ENCODE data around the gene PDF.
"Not testable (repeated sequence)": the region's sequence is repeated elsewhere in the genome, so short reads cannot be mapped to it uniquely, and the experiment has no call there.

Gene PDF, protein sequence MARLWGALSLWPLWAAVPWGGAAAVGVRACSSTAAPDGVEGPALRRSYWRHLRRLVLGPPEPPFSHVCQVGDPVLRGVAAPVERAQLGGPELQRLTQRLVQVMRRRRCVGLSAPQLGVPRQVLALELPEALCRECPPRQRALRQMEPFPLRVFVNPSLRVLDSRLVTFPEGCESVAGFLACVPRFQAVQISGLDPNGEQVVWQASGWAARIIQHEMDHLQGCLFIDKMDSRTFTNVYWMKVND

DNA sequence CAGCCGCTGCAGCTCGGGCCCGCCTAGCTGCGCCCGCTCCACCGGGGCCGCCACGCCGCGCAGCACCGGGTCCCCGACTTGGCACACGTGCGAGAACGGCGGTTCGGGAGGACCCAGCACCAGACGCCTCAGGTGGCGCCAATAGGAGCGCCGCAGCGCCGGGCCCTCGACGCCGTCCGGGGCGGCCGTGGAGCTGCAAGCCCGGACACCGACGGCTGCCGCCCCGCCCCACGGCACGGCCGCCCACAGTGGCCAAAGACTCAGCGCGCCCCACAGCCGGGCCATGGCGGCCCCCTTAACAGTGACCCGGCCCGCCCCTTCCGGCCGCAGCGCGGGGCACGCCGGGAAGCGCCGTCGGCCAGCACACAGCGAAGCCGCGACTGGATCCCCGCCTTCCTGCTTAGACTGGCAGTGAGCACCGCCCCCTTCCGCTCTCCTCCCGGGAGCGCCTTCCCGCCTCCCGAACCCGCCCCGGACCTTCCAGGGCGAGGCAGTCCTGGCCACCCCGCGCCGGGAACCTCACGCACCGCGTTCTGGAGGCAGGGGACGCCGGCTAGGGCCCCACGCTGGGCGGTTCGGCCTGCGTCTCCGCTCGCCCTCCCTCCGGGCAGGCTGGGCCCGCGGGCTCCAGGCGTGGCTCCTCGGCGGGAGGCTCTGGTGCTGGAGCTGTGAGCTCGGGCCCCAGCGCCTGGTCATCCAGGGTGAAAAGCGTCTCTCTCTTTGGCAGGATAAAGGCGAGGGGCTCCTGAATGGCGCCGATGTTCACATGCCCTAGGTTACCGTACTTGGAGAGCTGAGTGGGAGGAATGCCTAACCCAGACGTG lies at the start of gene PDF:
Gene PDF, minus strand, starts transcription at position 303 of the 824 bp plus-strand sequence. Its CDS starts 18 bp downstream, at position 285.
- DNase-seq (ENCODE audit: low spot score) = peak; percentile 82

DNA sequence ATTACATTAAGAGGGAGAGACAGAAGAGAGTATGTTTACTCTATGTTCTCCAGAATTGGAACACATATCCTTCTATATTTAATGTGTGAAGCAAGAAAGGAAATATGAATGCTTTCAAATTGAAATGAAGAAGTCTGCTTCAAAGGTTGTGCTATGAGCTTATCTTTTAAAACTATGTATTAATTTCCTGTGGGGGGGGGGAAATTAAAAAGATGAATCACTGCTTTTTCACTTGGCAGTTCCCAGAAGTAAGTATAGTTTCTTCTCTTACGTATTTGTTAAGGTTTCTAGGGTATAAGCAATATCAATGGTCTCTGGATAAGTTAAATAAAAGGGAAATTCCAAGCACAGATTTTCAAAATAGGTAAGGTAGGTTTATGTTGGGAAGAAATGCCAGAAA lies 48.4 kb upstream of the PDF start:
- peak; percentile 21 for DNase-seq (ENCODE audit: low spot score)

- DNase-seq (ENCODE audit: low spot score) = no peak
Measured at GRCh38 chr16:69378036-69378435, 47.6 kb upstream of the PDF start.

DNA sequence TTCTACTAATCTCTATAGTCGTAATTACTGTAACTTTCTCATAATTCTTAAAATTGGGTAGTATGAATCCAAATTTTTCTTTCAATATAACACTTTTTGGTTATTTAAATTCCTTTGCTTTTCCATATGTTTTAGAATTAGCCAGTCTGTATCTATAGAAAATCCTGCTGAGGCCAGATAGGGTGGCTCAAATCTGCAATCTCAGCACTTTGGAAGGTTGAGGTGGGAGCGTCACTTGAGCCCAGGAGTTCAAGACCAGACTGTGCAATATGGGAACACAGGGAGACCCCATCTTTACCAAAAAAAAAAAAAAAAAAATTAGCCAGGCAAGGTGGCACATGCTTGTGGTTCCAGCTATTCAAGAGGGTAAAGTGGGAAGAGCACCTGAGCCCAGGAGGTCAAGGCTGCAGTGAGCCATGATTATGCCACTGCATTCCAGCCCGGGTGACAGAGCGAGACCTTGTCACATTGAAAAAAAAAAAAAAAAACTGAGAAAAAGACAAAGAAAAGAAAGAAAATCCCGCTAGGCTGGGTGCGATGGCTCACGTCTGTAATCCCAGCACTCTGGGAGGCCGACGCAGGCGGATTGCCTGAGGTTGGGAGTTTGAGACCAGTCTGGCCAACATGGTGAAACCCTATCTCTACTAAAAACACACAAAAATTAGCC lies 46.1 kb upstream of the PDF start:
- no peak for DNase-seq (ENCODE audit: low spot score)

- DNase-seq (ENCODE audit: low spot score) = no peak
Measured at GRCh38 chr16:69373019-69373418, 42.6 kb upstream of the PDF start.

DNA sequence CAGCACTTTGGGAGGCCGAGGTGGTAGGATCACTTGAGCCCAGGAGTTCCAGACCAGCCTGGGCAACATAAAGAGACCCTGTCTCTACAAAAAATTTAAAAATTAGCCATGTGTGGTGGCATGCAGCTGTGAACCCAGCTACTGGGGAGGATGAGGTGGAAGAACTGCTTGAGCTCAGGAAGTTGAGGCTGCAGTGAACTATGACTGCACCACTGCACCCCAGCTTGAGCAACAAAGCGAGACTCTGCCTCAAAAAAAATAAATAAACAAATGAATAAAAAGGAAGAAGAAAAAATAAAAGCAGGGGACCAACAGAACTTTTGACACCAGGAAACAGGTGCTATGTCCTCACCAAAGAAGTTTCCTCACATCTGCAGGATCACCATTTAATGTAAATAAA lies 41.2 kb upstream of the PDF start:
- DNase-seq (ENCODE audit: low spot score) = no peak

DNA sequence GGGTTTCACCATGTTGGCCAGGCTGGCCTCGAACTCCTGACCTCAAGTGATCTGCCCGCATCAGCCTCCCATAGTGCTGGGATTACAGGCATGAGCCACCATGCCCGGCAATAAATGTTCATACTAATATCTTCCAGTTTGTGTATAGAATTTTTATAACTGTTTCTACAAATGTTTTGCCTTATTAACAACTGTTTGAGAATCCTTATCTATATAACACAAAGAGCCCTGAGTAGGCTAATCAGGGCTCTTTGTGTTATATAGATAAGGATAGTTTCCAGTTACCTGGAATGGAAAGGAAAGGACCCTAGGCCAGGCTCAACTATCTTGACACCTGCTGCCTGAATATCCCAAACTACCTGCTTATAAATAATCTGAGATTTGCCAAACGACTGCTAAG lies 38.5 kb upstream of the PDF start:
- no peak for DNase-seq (ENCODE audit: low spot score)

- no peak for DNase-seq (ENCODE audit: low spot score)
Measured at GRCh38 chr16:69367980-69368379, 37.6 kb upstream of the PDF start.

- no peak for DNase-seq (ENCODE audit: low spot score)
Measured at GRCh38 chr16:69366431-69366830, 36.0 kb upstream of the PDF start.

DNA sequence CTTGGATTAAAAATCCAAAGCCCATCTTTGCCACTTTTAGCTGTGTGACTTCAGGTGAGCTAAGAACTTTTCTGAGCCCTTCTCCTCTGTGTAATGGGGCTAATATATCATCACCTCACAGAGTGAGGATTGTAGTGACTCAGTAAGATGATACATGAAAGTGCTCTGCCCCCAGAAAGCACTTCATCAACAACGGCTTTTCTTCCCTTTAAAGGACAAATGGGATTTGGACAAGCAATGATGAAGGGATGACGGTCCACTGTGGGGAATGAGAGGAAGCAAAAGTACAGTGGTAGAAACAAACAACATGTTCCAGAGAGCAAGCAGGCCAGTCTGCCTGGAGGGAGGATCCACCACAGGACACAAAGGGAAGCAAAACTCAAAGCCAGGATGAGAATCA lies 35.5 kb upstream of the PDF start:
- no peak for DNase-seq (ENCODE audit: low spot score)

DNA sequence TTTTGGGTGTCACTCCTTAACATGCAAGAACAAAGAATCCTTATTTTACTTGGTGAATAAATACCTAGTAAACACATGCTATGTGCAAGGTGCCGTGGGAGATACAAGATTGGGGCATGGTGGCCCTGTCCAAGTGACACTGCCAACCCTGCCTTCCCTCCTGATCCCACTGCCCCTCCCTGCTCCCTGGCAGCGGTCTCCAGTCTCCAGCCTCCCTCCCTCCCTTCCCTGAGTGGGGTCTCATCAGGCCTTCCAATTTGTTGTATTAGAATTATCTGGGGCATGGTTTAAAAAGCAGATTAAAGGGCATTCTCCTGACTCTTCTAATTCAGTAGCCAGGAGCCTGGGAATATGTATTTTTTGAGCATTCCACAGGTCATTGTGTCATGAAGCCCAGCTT lies 33.7 kb upstream of the PDF start:
- DNase-seq (ENCODE audit: low spot score) = no peak

GRCh38 chr16:69363281-69363717 lies 32.9 kb upstream of the PDF start:
- no peak for DNase-seq (ENCODE audit: low spot score)

GRCh38 chr16:69360070-69360469 lies 29.7 kb upstream of the PDF start:
- not testable (repeated sequence) for DNase-seq (ENCODE audit: low spot score)

DNA sequence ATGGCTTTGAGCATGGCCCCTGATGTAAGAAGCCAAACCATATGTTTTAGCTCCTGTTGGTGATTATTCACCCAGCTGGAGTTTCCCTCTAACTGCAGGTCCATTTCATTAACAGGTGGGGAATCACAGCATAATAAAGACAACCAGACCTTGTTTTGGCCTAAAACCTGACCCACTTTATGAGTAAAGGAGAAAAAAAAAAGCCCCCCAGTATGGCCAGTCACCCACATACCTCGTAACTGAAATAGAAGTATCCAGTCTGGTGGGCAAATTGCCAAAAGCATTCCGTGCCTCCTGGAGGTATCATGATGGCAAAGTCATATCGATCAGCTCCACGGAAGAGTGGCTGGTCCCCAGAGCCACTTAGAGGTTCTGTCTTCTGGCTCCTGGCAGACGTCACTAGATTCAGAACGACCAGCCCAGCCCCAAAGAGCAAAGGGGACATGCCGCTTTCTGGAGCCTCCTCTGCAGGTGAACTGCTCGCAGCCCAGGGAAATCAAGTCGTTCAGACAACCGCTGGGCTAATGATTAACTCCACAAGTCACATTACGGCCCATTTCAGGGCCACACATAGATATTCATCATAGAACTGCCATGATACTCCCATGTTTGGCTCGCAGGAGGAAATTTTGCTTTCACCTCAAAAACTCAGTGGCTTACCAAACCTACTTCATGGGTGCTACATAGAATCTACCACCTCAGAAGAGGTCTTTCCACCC lies 21.1 kb upstream of the PDF start, which contains the start of gene TMED6:
Gene TMED6, minus strand, starts transcription at position 478 of the 719 bp plus-strand sequence. Its CDS starts 33 bp downstream, at position 445.
- DNase-seq (ENCODE audit: low spot score) = no peak

DNA sequence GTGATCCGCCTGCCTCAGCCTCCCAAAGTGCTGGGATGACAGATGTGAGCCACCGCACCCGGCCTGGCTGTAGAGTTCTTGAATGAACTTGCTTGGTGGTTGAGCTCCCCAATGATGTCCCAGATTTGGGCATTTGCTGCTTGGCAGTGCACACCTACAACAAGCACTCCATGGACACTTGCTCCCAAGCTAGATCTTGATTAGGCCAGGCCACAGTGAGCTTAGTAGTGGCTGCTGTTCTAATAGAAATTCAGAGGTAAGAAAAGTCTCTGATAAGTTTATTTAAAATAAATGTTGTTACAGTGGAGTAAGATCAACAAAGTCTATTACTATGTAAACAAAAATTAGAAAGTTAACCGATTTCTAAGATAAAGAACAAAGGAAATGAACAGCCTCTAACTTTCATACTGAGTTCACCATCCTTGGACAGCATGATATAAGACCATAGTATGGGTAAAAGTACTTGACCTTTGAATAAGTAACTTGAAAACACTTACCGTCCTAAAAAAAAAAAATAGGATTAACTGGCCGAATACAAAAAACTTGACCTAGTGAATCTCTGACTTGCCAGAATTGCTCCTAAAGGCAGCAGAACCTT lies 20.2 kb upstream of the PDF start:
- DNase-seq (ENCODE audit: low spot score) = no peak

- no peak for DNase-seq (ENCODE audit: low spot score)
Measured at GRCh38 chr16:69349536-69349935, 19.1 kb upstream of the PDF start.

GRCh38 chr16:69348222-69348621 lies 17.8 kb upstream of the PDF start:
- no peak for DNase-seq (ENCODE audit: low spot score)

DNA sequence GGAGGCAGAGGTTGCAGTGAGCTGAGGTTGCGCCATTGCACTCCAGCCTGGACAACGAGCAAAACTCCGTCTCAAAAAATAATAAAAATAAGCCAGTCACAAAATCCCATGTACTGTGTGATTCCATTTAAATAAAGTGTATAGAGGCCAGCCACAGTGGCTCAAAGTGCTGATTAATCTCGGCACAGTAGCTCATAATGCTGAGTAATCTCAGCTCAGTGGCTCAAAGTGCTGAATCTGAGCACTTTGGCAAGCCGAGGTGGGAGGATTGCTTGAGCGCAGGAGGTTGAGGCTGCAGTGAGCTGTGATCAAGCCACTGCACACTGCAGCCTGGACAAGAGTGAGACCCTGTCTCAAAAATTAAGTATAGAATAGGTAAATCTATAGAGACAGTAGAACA lies 16.3 kb upstream of the PDF start:
- no peak for DNase-seq (ENCODE audit: low spot score)

DNA sequence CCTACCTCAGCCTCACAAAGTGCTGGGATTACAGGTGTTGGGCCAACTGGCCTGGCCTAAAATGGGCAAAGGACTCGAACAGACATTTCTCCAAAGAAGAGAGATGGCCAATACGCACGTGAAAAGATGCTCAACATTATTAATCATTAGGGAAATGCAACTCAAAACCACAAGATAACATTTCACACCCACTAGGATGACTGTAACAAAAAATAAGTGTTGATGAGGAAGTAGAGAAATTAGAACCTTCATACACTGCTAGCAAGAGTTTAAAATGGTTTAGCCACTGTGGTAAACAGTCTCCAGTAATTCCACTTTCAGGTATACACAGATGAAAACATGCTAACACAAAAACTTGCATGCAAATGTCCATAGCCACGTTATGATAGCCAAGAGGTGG lies 15.5 kb upstream of the PDF start:
- no peak for DNase-seq (ENCODE audit: low spot score)

GRCh38 chr16:69344171-69344570 lies 13.8 kb upstream of the PDF start:
- no peak for DNase-seq (ENCODE audit: low spot score)

- no peak for DNase-seq (ENCODE audit: low spot score)
Measured at GRCh38 chr16:69340095-69340644, 9.8 kb upstream of the PDF start.

All from CD4-positive, alpha-beta T cell treated with Interleukin-2 at 100 ng/mL for 4 hours (primary cell).